Spleen (tissue), 11 donors: ENCODE measurements around the gene ZC3H18. TPM values are rescaled to one million over a fixed set of nuclear protein-coding genes. Genes with fewer than 3 reads are reported as not detected.

ENCODE experiments used
- DNase-seq: peaks from one replicate; pipeline ENCODE4 v3.0.0-alpha.2; 2020
- H3K27ac ChIP-seq, 8 donors: fragments of 200-600 bp; sonication (generic) in 7 of 8; 1 replicate in 4 of 8; 2 replicates in 4 of 8; pipeline versions ENCODE4 v1.5.0 to v1.8.0; 2016 to 2021; ENCODE audit warnings: inconsistent platforms in 4 of 8, mild to moderate bottlenecking in 4 of 8, moderate library complexity in 1 of 8
- H3K27me3 ChIP-seq, 7 donors: fragments of 200-600 bp; sonication (generic) in 6 of 7; replicated peaks in 1 of 7; 1 replicate in 4 of 7; 2 replicates in 3 of 7; pipeline versions ENCODE4 v1.5.0 to v1.8.0; 2016 to 2021; ENCODE audit warnings: inconsistent platforms in 3 of 7, mild to moderate bottlenecking in 1 of 7
- H3K36me3 ChIP-seq, 6 donors: fragments of 200-600 bp; sonication (generic) in 5 of 6; 1 replicate in 4 of 6; 2 replicates in 2 of 6; pipeline versions ENCODE4 v1.5.0 to v1.8.0; 2016 to 2021; ENCODE audit warnings: inconsistent platforms in 2 of 6
- H3K4me1 ChIP-seq, 6 donors: fragments of 200-600 bp; sonication (generic) in 5 of 6; 1 replicate in 3 of 6; 2 replicates in 3 of 6; pipeline versions ENCODE4 v1.5.0 to v1.8.0; 2016 to 2021; ENCODE audit warnings: inconsistent platforms in 3 of 6
- H3K4me3 ChIP-seq, 8 donors: fragments of 200-600 bp; sonication (generic) in 7 of 8; 1 replicate in 4 of 8; 2 replicates in 4 of 8; pipeline versions ENCODE4 v1.5.0 to v1.8.0; 2016 to 2021; ENCODE audit warnings: inconsistent platforms in 4 of 8, mild to moderate bottlenecking in 4 of 8, moderate library complexity in 2 of 8
- H3K9me3 ChIP-seq, 8 donors: fragments of 200-600 bp; sonication (generic) in 7 of 8; 1 replicate in 4 of 8; 2 replicates in 4 of 8; pipeline versions ENCODE4 v1.5.0 to v1.8.0; 2016 to 2021; ENCODE audit warnings: inconsistent platforms in 4 of 8
- CTCF ChIP-seq, 11 experiments: fragments of 200-600 bp in 7 of 11; fragments of 450-650 bp in 4 of 11; sonication (generic) in 4 of 11; IDR thresholded peaks in 8 of 11; conservative IDR thresholded peaks in 3 of 11; 1 replicate in 7 of 11; 2 replicates in 4 of 11; pipeline versions ENCODE4 v1.4.0 to v1.8.0; 2016 to 2021; ENCODE audit warnings: antibody characterized with exemption in 11 of 11, inconsistent platforms in 4 of 11, mild to moderate bottlenecking in 1 of 11
- POLR2A ChIP-seq, 3 donors: fragments of 450-650 bp; IDR thresholded peaks; one replicate each; pipeline ENCODE4 v1.5.1; 2017; ENCODE audit warnings: antibody characterized with exemption in 3 of 3, mild to moderate bottlenecking in 1 of 3
- POLR2AphosphoS5 ChIP-seq, 3 donors: sonication (generic); formaldehyde crosslinking; IDR thresholded peaks; one replicate each; pipeline ENCODE4 v1.5.1; 2017; ENCODE audit warnings: antibody characterized with exemption in 3 of 3
- WGBS, 5 donors: extraction: QIAGEN DNeasy Blood & Tissue Kit in 3 of 5; methylation state at CpG; one replicate each; pipeline versions ENCODE4 v1.1.5 to v1.1.7; 2013 to 2018; 5-methylcytosine and 5-hydroxymethylcytosine counted together
- intact Hi-C: fragments of 100-400 bp; cut with DNase I; formaldehyde crosslinking; loops from one replicate; pipeline ENCODE4 v1.15.0; 2023; ENCODE audit warnings: low total_unique reads
- polyA plus RNA-seq, 3 donors: library from polyadenylated mRNA; stranded (reverse); fragments of 200-250 nt; gene quantifications; one replicate each; pipeline ENCODE4 v1.2.1, GENCODE V29; 2013
- total RNA-seq, 7 donors: library from RNA; depleted of rRNA in 3 of 7; stranded (reverse); fragments of >200 nt in 3 of 7; fragmentation: NEBNext Ultra II Directional in 4 of 7; extraction: Animal tissue kit (Norgen Biotek cat#: 25700) in 4 of 7; gene quantifications; one replicate each; pipeline versions ENCODE4 v1.1.0 to v1.2.1, GENCODE V29; 2016 to 2021
- donor health status: healthy with polysubstance abuse.
- donor health status: DM: no; HTN: no; CAD: no; lungs with moderate emphysema.
- donor health status: DM: no; HTN: no; CAD: no.
- donor health status: Bipolar disorder and iron deficiency.
- donor health status: healthy.
- donor health status: DM: no; HTN: no; CAD: no.
- donor health status: DM: yes; HTN: yes; CAD: no.

Gene ZC3H18
- total and polyA plus RNA-seq, 10 donors, result 18.0 to 65.2 (median 34.7) TPM

GRCh38 chr16:88539261-88539651 is 30.9 kb upstream of the ZC3H18 start:
- peaks cover 0 to 25% (median 22%) of the 10 kb centered on the region in 8 donors for H3K9me3 ChIP-seq
- 59 to 81% (median 69%) methylated on average over 6 to 12 of the region's 12 CpGs for WGBS, 5 donors
- H3K27ac ChIP-seq, result no peak overlapping the region
- peaks cover 6 to 46% (median 25%) of the 10 kb centered on the region in 6 donors for H3K4me1 ChIP-seq
- peak in 1 of 3 donors; percentile 34 for TF ChIP-seq POLR2AphosphoS5 (IDR thresholded peaks at IDR 0.05)
- TF ChIP-seq POLR2A (IDR thresholded peaks at IDR 0.05), result no peak
- TF ChIP-seq CTCF (IDR thresholded peaks at IDR 0.05 in 8 of 11, conservative IDR thresholded peaks at IDR 0.05 in 3 of 11), result no peak
- H3K36me3 ChIP-seq, result peaks cover 0 to 8% (median 0%) of the 10 kb centered on the region in 6 donors
- peak; percentile 58 for DNase-seq
- H3K27me3 ChIP-seq, result peaks cover 0 to 39% (median 12%) of the 10 kb centered on the region in 7 donors
- intact Hi-C loops, result no loop called here
- no peak overlapping the region for H3K4me3 ChIP-seq

GRCh38 chr16:88539652-88540345 is 30.4 kb upstream of the ZC3H18 start:
- peaks cover 0 to 7% (median 0%) of the 10 kb centered on the region in 6 donors for H3K36me3 ChIP-seq
- WGBS, 5 donors, result 37 to 51% (median 45%) methylated on average over 13 to 26 of the region's 26 CpGs
- H3K27ac ChIP-seq, result peak overlapping the region in 1 of 8 donors; percentile 8
- peaks cover 0 to 39% (median 12%) of the 10 kb centered on the region in 7 donors for H3K27me3 ChIP-seq
- DNase-seq, result no peak
- intact Hi-C loops, result no loop called here
- peaks cover 5 to 44% (median 24%) of the 10 kb centered on the region in 6 donors for H3K4me1 ChIP-seq
- peaks cover 0 to 30% (median 24%) of the 10 kb centered on the region in 8 donors for H3K9me3 ChIP-seq
- peak in 1 of 11 experiments; percentile 6 for TF ChIP-seq CTCF (IDR thresholded peaks at IDR 0.05 in 8 of 11, conservative IDR thresholded peaks at IDR 0.05 in 3 of 11)
- TF ChIP-seq POLR2A (IDR thresholded peaks at IDR 0.05), result no peak
- TF ChIP-seq POLR2AphosphoS5 (IDR thresholded peaks at IDR 0.05), result no peak
- H3K4me3 ChIP-seq, result no peak overlapping the region

- no peak for DNase-seq
- WGBS, 5 donors, result 55 to 66% (median 65%) methylated on average over 12 to 20 of the region's 20 CpGs
- Histone ChIP-seq H3K4me1 (peaks cover 0 to 38% (median 17%) of the 10 kb centered on the region in 6 donors), H3K9me3 (peaks cover 0 to 33% (median 24%) of the 10 kb centered on the region in 8 donors), H3K27ac (peak overlapping the region in 2 of 8 donors; percentile 8 to 15), H3K36me3 (peaks cover 0 to under 1% (median 0%) of the 10 kb centered on the region in 6 donors), H3K4me3 (no peak overlapping the region), H3K27me3 (peaks cover 0 to 39% (median 12%) of the 10 kb centered on the region in 7 donors)
- intact Hi-C loops, result no loop called here
- no peak for TF ChIP-seq POLR2AphosphoS5 (IDR thresholded peaks at IDR 0.05)
- no peak for TF ChIP-seq POLR2A (IDR thresholded peaks at IDR 0.05)
- TF ChIP-seq CTCF (IDR thresholded peaks at IDR 0.05 in 8 of 11, conservative IDR thresholded peaks at IDR 0.05 in 3 of 11), result no peak
Observed at GRCh38 chr16:88540346-88540977, 29.7 kb upstream of the ZC3H18 start.
